Central memory CD4-positive, alpha-beta T cell (primary cell): ENCODE results near the gene FBXW4.
A peak's percentile ranks its signal among the peaks of the same experiment; 100 is the strongest.

Experiments used
- DNase-seq: peaks from one replicate; pipeline ENCODE4 v3.0.0; 2022

The FBXW4 gene

GRCh38 chr10:101695404-101695890 is 477 bp upstream of the FBXW4 start:
- DNase-seq, result no peak

- peak; percentile 70 for DNase-seq
Observed at GRCh38 chr10:101693978-101694673, 844 bp downstream of the FBXW4 start.

GRCh38 chr10:101693651-101693977 is 1.4 kb downstream of the FBXW4 start:
- DNase-seq, result no peak

DNA sequence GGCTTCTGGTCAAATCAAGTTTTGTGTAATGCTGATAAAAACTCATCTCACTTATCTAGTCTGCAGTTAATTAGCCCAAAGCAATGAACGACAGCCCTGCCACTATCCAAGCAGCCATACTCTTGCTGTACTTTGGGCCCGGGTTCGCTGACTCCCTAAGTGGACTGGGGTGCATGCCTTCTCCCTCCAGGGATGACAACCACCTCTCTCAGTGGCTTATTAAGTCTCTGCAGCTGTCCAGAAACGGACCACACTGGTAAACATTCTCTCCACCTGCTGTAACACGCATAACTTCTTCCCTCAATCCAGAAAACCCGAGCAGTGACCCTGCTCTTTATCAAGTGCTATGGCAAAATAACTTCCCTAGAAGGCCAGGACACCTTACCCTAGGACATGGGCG is 3.9 kb downstream of the FBXW4 start:
- DNase-seq, result no peak

DNA sequence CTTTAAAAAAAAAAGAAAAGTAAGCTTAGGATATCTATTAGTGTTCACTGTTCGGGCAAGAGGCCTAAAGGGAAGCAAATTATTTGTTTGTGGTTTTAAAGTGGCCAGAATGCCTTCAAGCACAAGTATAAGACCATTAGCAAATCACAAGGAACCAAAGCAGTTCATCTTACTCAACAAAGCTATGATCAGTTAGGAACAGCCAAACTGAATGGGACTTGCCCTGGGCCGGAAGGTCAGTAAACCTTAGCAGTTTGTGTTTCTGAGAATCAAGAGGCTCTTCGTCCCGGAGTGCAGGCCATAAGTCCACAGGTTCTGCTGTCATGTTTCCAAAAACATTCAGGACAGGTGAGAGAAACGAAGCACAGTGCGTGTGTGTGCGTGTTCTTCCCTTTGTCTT is 4.5 kb downstream of the FBXW4 start:
- DNase-seq, result no peak

DNA sequence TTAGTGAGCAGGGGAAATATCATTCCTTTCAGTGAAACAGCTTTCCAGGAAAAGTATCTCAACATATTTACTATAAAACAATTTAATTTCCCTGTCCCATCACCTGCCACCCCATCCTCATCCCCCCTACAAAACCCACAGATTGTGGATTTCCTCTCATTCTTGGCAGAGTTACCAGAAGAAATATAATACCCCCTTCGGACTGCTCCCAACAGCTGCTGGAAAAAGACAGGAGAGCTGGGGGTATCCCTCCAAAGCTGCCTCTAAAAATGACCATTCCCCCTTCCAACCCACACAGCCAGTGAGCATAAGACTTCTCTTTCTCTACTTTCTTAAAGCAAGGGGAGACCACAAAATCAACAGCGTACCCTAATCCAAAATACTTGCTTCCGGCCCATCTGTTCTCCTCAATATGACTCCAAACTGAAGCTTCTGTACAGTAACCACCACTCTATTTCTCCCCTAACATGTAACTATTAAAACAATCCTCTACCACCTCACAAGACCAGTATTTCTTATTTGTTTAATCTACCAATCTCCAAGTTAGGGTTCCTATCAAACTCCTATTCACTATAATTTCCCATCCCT is 7.8 kb downstream of the FBXW4 start:
- no peak for DNase-seq

DNA sequence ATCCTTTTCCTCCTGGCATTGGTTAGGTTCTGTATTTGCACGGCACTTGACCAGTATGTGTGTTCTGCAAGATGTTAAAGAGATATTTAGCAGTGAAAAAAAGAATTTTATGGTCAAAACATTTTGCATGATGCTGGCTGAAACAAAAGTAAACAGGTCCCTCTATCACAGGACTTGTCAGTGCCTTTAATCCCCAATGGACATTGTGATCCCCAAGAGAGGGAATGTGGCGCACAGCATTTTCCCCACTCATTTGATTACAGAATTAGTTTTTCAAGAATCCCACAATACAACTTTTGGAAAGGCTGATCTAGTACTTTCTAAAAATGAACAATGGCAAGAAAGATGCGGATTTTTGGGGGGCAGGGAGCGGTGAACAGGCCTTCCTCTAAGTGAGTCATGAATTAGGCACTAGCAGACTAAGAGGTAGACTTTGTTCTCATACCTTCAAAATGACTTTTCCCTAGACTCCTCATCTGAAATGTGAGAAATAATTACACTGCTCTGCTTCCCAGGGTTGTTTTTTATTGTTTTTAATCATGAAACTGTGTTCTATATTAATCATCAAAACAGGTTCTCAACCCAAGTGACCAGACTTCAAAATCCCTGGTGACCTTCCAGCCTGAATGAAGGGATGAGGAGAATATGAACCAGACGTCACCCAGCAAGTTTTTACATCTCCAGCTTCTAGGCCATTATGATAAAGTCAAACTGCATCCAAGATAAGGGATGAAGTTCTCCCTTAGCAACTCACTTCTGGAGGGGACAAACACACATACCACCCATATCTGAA is 8.6 kb downstream of the FBXW4 start:
- DNase-seq, result no peak

DNA sequence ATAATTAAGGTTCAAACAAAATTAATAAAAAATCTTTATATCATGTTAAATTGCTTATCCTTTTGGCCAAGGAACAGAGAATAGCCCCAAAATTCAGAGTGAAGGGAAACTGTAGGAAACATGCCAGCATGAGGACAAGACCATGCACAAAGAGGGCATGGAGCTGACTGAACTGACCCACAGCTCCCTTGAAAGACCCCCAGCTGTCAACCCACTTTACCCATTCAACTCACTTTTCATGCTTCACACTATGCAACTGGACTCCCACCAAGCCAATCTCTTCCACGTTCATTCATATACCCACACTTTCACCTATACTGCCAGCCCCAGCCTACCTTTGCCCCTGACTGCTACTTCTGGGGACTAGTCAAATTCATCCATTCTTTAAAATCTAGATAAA is 10.2 kb downstream of the FBXW4 start:
- no peak for DNase-seq

DNA sequence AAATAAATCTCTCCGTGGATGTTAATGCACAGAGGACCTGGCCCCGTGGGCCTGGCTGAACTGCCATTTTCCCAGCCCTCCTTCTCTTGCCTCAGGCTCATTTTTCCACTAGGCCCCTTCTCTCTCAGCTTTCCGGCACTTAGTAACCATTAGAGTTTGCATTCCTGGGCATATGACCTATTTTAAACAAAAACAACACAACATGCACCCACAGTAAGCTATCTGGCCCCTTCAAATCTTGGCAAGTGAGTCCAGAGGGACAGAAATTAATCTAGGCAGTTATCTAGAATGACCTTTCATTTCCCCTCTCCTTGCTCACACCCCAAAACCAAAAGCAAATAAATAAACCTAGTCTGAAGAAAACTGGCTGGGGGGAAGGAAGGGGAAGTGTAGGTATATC is 11.7 kb downstream of the FBXW4 start:
- no peak for DNase-seq

GRCh38 chr10:101682172-101682825 is 12.7 kb downstream of the FBXW4 start:
- DNase-seq, result no peak

DNA sequence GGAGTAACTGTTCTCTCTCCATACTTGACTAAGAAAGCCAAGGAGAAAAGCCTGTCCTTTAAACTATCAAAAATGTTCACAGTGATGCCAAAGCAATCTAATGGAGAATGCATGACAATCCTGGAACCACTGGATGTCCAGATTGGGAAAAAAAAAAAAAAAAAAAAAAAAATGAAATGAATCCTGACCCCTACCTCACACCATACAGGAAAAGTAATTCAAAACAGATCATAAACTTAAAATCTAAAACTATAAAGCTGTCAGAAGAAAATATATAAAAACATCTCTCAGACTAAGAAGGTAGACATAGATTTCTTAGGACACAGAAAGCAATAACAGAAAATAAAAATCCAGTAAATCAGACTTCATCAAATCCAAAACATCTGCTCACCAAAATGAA is 18.4 kb downstream of the FBXW4 start:
- DNase-seq, result no peak

GRCh38 chr10:101675115-101675514 is 19.9 kb downstream of the FBXW4 start:
- no peak for DNase-seq

GRCh38 chr10:101672536-101672935 is 22.4 kb downstream of the FBXW4 start:
- DNase-seq, result no peak

GRCh38 chr10:101671453-101671852 is 23.5 kb downstream of the FBXW4 start:
- DNase-seq, result no peak

DNA sequence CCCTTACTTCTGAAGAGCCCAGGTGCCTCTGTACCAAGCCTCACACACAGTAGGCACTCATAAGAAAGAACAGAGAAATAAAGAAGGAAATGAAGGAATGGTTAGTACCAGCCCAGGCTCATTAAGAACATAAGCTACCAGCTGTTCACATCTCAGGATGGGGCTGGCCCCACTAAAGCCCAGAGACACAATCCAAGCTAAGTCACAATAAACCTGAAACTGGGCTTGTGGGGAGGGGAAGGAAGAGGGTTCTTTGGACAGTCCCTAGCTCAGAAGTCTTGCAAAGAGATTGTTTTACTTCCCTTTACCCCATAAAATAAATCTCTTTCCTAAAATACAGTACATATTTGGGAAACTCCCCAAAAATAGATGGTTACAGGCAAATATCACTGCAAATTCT is 24.3 kb downstream of the FBXW4 start:
- DNase-seq, result no peak

- DNase-seq, result no peak
Observed at GRCh38 chr10:101669181-101669580, 25.8 kb downstream of the FBXW4 start.

DNA sequence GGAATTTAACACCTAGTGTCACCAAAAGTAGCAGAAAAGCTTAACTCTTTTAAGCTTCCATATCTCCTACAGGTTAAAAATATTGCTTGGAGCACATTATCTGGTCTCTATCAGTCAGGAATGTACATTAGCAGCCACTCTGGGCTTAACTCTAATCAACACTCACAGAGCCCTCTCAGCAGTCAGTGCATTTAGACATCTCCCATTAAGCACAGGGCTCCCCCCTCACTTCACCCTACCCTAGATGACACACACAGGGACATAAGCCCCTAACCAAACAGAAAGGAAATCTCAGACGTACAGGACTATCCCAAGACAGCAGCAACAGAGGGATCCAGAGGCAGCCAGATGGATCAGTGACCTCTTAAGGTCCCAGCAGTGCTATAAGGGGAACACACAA is 26.4 kb downstream of the FBXW4 start:
- no peak for DNase-seq

DNA sequence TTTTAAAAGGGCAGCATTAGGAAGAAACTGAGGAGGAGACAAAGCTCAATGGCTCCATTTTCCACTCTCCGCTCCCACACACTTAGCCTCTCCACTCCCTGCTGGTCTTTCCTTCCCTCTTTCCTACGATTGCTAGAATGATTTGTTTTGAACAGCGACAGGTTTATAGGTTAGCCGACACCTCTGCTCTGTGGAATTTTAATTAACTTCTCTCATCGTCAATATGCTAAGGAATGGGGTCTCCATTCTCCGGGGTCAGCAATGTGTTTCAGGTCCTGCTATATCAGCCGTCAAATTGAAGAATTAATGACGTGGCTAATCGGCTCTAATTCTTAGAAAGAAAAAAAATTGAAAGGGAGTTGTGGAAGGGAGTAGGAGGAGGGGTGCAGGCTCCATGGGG is 28.9 kb downstream of the FBXW4 start:
- no peak for DNase-seq

DNA sequence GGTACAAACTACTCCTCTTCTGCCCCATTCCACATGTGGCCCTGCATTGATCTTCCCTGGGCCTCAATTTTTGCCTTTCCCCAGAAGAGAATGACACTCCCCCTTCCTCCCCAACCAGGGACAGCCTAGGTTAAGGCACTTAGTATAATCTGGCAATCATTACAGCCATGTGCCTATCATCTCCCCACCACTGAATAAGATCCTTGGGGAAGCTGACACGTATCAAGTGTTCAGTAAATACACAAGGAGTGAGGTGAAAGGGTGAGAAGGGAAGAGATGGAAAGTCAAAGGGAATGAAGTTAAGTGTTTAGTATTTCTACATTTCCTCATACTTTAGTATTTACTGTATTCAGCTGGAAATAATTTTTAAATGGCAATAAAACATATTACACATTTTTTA is 31.9 kb downstream of the FBXW4 start:
- no peak for DNase-seq

DNA sequence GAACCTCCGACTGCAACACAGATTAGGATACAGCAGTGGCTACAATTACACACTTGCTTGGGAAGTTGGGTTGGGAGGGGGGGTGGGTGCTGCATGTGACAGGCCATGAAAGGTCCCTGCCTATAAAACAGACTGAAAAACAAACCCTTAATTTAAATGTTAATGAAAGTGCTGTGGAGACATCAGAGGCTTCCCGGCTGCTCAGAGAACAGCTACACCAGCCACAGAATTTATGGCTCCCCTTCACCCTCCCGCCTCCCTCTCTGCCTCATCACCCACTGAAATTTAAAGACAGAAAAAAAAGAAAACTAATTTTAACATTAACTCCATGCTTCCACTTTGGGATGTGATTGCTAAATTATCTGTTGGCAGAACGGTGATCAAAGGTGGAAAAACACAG is 34.7 kb downstream of the FBXW4 start:
- no peak for DNase-seq

GRCh38 chr10:101658975-101659374 is 36.0 kb downstream of the FBXW4 start:
- DNase-seq, result no peak

DNA sequence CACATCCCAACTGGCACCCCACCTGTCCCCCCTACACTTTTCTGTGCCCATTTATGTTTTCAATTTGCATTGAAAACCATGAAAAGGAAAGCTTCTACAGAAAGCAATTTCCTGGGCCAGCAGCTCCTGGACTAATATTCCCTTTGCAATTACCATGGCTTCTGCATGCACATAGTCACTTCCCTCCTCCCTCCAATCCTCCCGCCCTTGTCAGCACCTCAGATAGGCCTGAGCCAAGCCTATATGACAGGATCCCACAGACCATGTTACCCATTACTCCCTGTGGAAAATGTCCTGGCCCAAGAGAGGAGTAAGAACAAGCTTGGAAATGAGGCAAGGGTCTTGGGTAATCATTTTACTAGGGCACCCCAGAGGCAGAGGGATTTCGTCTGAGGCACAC is 38.1 kb downstream of the FBXW4 start:
- no peak for DNase-seq

DNA sequence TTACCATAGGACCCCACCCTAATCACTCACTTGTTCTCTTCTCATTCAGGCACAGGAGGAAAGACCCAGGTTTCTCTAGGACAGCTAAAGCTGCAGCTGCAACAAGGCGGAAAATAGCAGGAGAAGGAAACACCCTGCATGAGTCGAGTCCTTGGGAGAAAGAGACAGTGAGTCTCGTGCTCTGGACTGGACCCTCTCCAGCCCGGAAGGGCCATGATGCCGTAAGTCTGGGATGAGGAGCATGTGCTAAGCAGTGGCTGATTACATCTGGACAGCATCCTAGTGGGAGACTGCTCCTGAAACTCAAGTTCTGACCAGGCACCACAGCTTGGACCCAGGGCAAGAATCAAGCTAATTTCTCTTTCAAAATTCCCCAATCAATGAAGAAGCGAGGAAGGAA is 39.4 kb downstream of the FBXW4 start:
- DNase-seq, result no peak

GRCh38 chr10:101653536-101653935 is 41.4 kb downstream of the FBXW4 start:
- DNase-seq, result no peak
